Chondrocyte (in vitro differentiated cells): ENCODE data around the gene NGEF. TPM values are rescaled to one million over a fixed set of nuclear protein-coding genes. Genes with fewer than 3 reads are reported as not detected.

Experiments
- DNase-seq: peaks from one replicate; pipeline ENCODE4 v3.0.0; 2021; ENCODE audit warnings: mixed read lengths, low spot score
- H3K27ac Mint-ChIP-seq: one replicate; pipeline ENCODE4 v1.8.0; 2021; ENCODE audit warnings: mild to moderate bottlenecking, moderate library complexity, mixed read lengths; ENCODE audit not compliant: unreplicated experiment
- H3K27me3 Mint-ChIP-seq: 2 replicates; pipeline ENCODE4 v1.8.0; 2021; ENCODE audit warnings: low read depth, mixed read lengths
- H3K36me3 Mint-ChIP-seq: 2 replicates; pipeline ENCODE4 v1.8.0; 2021; ENCODE audit warnings: low read depth, mixed read lengths
- H3K4me1 Mint-ChIP-seq: 2 replicates; pipeline ENCODE4 v1.8.0; 2021; ENCODE audit warnings: low read depth, mild to moderate bottlenecking, mixed read lengths
- H3K4me3 Mint-ChIP-seq: one replicate; pipeline ENCODE4 v1.8.0; 2021; ENCODE audit warnings: mild to moderate bottlenecking, moderate library complexity, mixed read lengths; ENCODE audit not compliant: unreplicated experiment
- H3K9me3 Mint-ChIP-seq: 2 replicates; pipeline ENCODE4 v1.8.0; 2021; ENCODE audit warnings: low read depth, mixed read lengths
- CTCF ChIP-seq: fragments of 200-600 bp; sonication (generic); IDR thresholded peaks from 2 replicates; pipeline ENCODE4 v1.5.0; 2021; ENCODE audit warnings: antibody characterized with exemption, mild to moderate bottlenecking, moderate library complexity
- total RNA-seq: library from RNA; stranded (reverse); gene quantifications from 3 replicates; pipeline ENCODE4 v1.2.1, GENCODE V29; 2021

NGEF gene
- total RNA-seq, 1 donor from 2014 or later = 0.10 TPM

GRCh38 chr2:233040571-233040970, 27.5 kb upstream of the NGEF start:
- Mint-ChIP-seq H3K36me3 (peaks cover 2% of the 10 kb centered on the region), H3K4me1 (no peaks in the 10 kb centered on the region), H3K27ac (no peak overlapping the region), H3K4me3 (no peak overlapping the region), H3K9me3 (peaks cover 5% of the 10 kb centered on the region), H3K27me3 (peaks cover 7% of the 10 kb centered on the region)
- no peak for TF ChIP-seq CTCF
- DNase-seq = no peak

- peaks cover 5% of the 10 kb centered on the region for H3K9me3 Mint-ChIP-seq
- no peak overlapping the region for H3K27ac Mint-ChIP-seq
- peaks cover 2% of the 10 kb centered on the region for H3K36me3 Mint-ChIP-seq
- no peak for DNase-seq
- peaks cover 7% of the 10 kb centered on the region for H3K27me3 Mint-ChIP-seq
- TF ChIP-seq CTCF = no peak
- H3K4me1 Mint-ChIP-seq = no peaks in the 10 kb centered on the region
- no peak overlapping the region for H3K4me3 Mint-ChIP-seq
These were observed 26.9 kb upstream of the NGEF start for GRCh38 chr2:233039846-233040530.

- H3K36me3 Mint-ChIP-seq = peaks cover 2% of the 10 kb centered on the region
- H3K4me3 Mint-ChIP-seq = no peak overlapping the region
These were observed 26.3 kb upstream of the NGEF start for GRCh38 chr2:233039212-233039845.

GRCh38 chr2:233037078-233037477, 24.0 kb upstream of the NGEF start:
- Mint-ChIP-seq H3K36me3 (no peaks in the 10 kb centered on the region), H3K27me3 (peaks cover 3% of the 10 kb centered on the region)

More at GRCh38 chr2:233039212-233039845, 26.3 kb upstream of the NGEF start:
- peaks cover 5% of the 10 kb centered on the region for H3K9me3 Mint-ChIP-seq
- H3K27me3 Mint-ChIP-seq = peaks cover 7% of the 10 kb centered on the region
- no peak for TF ChIP-seq CTCF
- DNase-seq = no peak
- H3K27ac Mint-ChIP-seq = no peak overlapping the region
- H3K4me1 Mint-ChIP-seq = no peaks in the 10 kb centered on the region

More at GRCh38 chr2:233037078-233037477, 24.0 kb upstream of the NGEF start:
- TF ChIP-seq CTCF = no peak
- H3K4me1 Mint-ChIP-seq = no peaks in the 10 kb centered on the region
- H3K27ac Mint-ChIP-seq = no peak overlapping the region
- DNase-seq = no peak
- peaks cover 5% of the 10 kb centered on the region for H3K9me3 Mint-ChIP-seq
- no peak overlapping the region for H3K4me3 Mint-ChIP-seq
